GM23338 (cell line): ENCODE results near the gene RMC1. TPM values are rescaled to one million over a fixed set of nuclear protein-coding genes. Genes with fewer than 3 reads are reported as not detected.
A peak's percentile ranks its signal among the peaks of the same experiment; 100 is the strongest.

Experiments used
- ATAC-seq: fragments of 200-7000 bp; cut with Tn5 transposase; 3 replicates; pipeline ENCODE4 v1.9.1; 2020
- DNase-seq: peaks from one replicate; pipeline ENCODE4 v3.0.0-alpha.2; 2015; ENCODE audit warnings: low spot score
- H2AFZ ChIP-seq: fragments of 200-600 bp; sonication (generic); 2 replicates; pipeline ENCODE4 v1.8.0; 2016; ENCODE audit warnings: antibody characterized with exemption, mild to moderate bottlenecking, moderate library complexity
- H3F3A ChIP-seq: fragments of 200-600 bp; sonication (generic); replicated peaks from 2 replicates; pipeline ENCODE4 v1.8.0; 2017; ENCODE audit warnings: antibody characterized with exemption, mixed run types, low read depth
- H3K27ac ChIP-seq: fragments of 200-600 bp; sonication (generic); 2 replicates; pipeline ENCODE4 v1.6.1; 2016; ENCODE audit warnings: low read depth
- H3K27me3 ChIP-seq: fragments of 200-600 bp; sonication (generic); 2 replicates; pipeline ENCODE4 v1.8.0; 2016; ENCODE audit warnings: mild to moderate bottlenecking, mixed run types, moderate library complexity; ENCODE audit not compliant: insufficient read depth
- H3K36me3 ChIP-seq: fragments of 200-600 bp; sonication (generic); 2 replicates; pipeline ENCODE4 v1.8.0; 2016; ENCODE audit warnings: mild to moderate bottlenecking; ENCODE audit not compliant: insufficient read depth
- H3K4me1 ChIP-seq: fragments of 200-600 bp; sonication (generic); 2 replicates; pipeline ENCODE4 v1.8.0; 2016; ENCODE audit warnings: mild to moderate bottlenecking, moderate library complexity; ENCODE audit not compliant: insufficient read depth
- H3K4me2 ChIP-seq: fragments of 200-600 bp; sonication (generic); 2 replicates; pipeline ENCODE4 v1.7.1; 2017; ENCODE audit warnings: mixed run types
- H3K4me3 ChIP-seq: fragments of 200-600 bp; sonication (generic); 2 replicates; pipeline ENCODE4 v1.6.1; 2016; ENCODE audit warnings: mixed run types
- H3K79me2 ChIP-seq: fragments of 200-600 bp; sonication (generic); replicated peaks from 2 replicates; pipeline ENCODE4 v1.8.0; 2017; ENCODE audit warnings: mild to moderate bottlenecking; ENCODE audit not compliant: insufficient read depth
- H3K9me2 ChIP-seq: fragments of 200-600 bp; sonication (generic); 2 replicates; pipeline ENCODE4 v1.8.0; 2017; ENCODE audit not compliant: insufficient read depth
- H4K20me1 ChIP-seq: fragments of 200-600 bp; sonication (generic); replicated peaks from 2 replicates; pipeline ENCODE4 v1.8.0; 2017; ENCODE audit warnings: mild to moderate bottlenecking; ENCODE audit not compliant: insufficient read depth
- H3K27ac Mint-ChIP-seq: 2 replicates; pipeline ENCODE4 v1.8.0; 2020; ENCODE audit warnings: inconsistent platforms, mild to moderate bottlenecking, moderate library complexity, mixed read lengths
- H3K27me3 Mint-ChIP-seq: 3 replicates; pipeline ENCODE4 v1.8.0; 2022; ENCODE audit warnings: low read depth, mild to moderate bottlenecking, moderate library complexity, mixed read lengths, inconsistent platforms; ENCODE audit not compliant: insufficient read depth, poor library complexity
- H3K36me3 Mint-ChIP-seq: 3 replicates; pipeline ENCODE4 v1.8.0; 2021; ENCODE audit warnings: low read depth, mild to moderate bottlenecking, inconsistent platforms, moderate library complexity, mixed read lengths
- H3K4me1 Mint-ChIP-seq: 3 replicates; pipeline ENCODE4 v1.8.0; 2020; ENCODE audit warnings: mild to moderate bottlenecking, inconsistent platforms, mixed read lengths
- H3K4me3 Mint-ChIP-seq: 3 replicates; pipeline ENCODE4 v1.8.0; 2021; ENCODE audit warnings: moderate library complexity, mild to moderate bottlenecking, inconsistent platforms, mixed read lengths
- H3K9me3 Mint-ChIP-seq: 3 replicates; pipeline ENCODE4 v1.8.0; 2020; ENCODE audit warnings: moderate library complexity, mild to moderate bottlenecking, inconsistent platforms, mixed read lengths
- CREB1 ChIP-seq: fragments of 250-450 bp; sonication (Bioruptor Pico); IDR thresholded peaks from 2 replicates; pipeline ENCODE4 v1.5.0; 2020; ENCODE audit warnings: low read depth, mild to moderate bottlenecking, moderate library complexity
- ETS1 ChIP-seq: IDR thresholded peaks from 2 replicates; pipeline ENCODE4 v1.6.1; 2016; ENCODE audit warnings: antibody characterized with exemption
- EZH2 ChIP-seq: fragments of 200-600 bp; sonication (generic); IDR thresholded peaks from one replicate; pipeline ENCODE4 v1.8.0; 2017; ENCODE audit warnings: antibody characterized with exemption, mild to moderate bottlenecking, low read depth; ENCODE audit not compliant: unreplicated experiment
- EZH2phosphoT487 ChIP-seq: fragments of 200-600 bp; sonication (generic); IDR thresholded peaks from one replicate; pipeline ENCODE4 v1.8.1; 2018; ENCODE audit warnings: antibody characterized with exemption; ENCODE audit not compliant: unreplicated experiment
- JUNB ChIP-seq: IDR thresholded peaks from one replicate; pipeline ENCODE4 v1.6.1; 2016; ENCODE audit warnings: antibody characterized with exemption; ENCODE audit not compliant: unreplicated experiment
- NANOG ChIP-seq: IDR thresholded peaks from 2 replicates; pipeline ENCODE4 v1.6.1; 2016; ENCODE audit warnings: antibody characterized with exemption, borderline replicate concordance
- POLR2AphosphoS5 ChIP-seq: IDR thresholded peaks from 2 replicates; pipeline ENCODE4 v1.6.1; 2016; ENCODE audit warnings: antibody characterized with exemption, low read depth
- STAT1 ChIP-seq: IDR thresholded peaks from one replicate; pipeline ENCODE4 v1.6.1; 2016; ENCODE audit warnings: antibody characterized with exemption; ENCODE audit not compliant: unreplicated experiment
- ZNF114 ChIP-seq: fragments of 250-450 bp; sonication (Bioruptor Pico); IDR thresholded peaks from 2 replicates; pipeline ENCODE4 v1.5.0; 2020; ENCODE audit warnings: mild to moderate bottlenecking, moderate library complexity
- ZNF331 ChIP-seq: fragments of 250-450 bp; sonication (Bioruptor Pico); IDR thresholded peaks from 2 replicates; pipeline ENCODE4 v1.5.0; 2020; ENCODE audit warnings: low read depth, mild to moderate bottlenecking, moderate library complexity
- polyA plus RNA-seq: library from polyadenylated mRNA; unstranded; fragments of >200 nt; fragmentation: Nextera tagmentation; extraction: Ambion mirVana; gene quantifications from 2 replicates; pipeline ENCODE4 v1.2.1, GENCODE V29; 2016
- total RNA-seq: library from RNA; depleted of rRNA; stranded (reverse); fragments of >200 nt; shearing (Covaris generic); gene quantifications from 2 replicates; pipeline ENCODE4 v1.2.3, GENCODE V29; 2014
- TF ChIP-seq, protein P1 (sequence below): IDR thresholded peaks from one replicate; pipeline ENCODE4 v1.6.1; 2018; ENCODE audit warnings: antibody characterized with exemption; ENCODE audit not compliant: unreplicated experiment

RMC1 gene
- total and polyA plus RNA-seq, 2 experiments from 2014 or later, result 18.9 to 24.6 TPM

DNA sequence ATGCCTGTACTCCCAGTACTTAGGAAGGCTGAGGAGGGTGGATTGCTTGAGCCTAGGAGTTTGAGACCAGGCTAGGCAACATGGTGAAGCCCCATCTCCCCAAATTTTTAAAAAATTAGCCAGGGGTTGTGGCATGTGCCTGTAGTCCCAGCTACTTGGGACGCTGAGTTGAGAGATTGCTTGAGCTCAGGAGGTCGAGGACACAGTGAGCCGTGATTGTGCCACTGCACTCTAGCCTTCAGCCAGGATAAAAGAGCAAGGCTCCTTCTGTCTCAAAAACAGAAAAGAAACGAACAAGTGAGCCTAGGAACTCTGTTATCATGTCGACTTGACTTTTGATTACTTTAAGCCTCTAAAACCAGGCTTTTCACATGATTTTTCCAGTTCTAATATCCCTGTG, 69.3 kb downstream of the RMC1 start:
- no peak overlapping the region for H2AFZ ChIP-seq
- TF ChIP-seq POLR2AphosphoS5 (no peak), ZNF331 (CRISPR knock-in tag) (no peak)
- H3K79me2 ChIP-seq, result peaks cover 23% of the 10 kb centered on the region
- Mint-ChIP-seq H3K27ac (no peak overlapping the region), H3K27me3 (no peaks in the 10 kb centered on the region), H3K4me1 (peaks cover 15% of the 10 kb centered on the region), H3K9me3 (no peaks in the 10 kb centered on the region), H3K4me3 (no peak overlapping the region), H3K36me3 (peaks cover 41% of the 10 kb centered on the region)
- no peak overlapping the region for H3K4me2 ChIP-seq
- H3K36me3 ChIP-seq, result peaks cover 30% of the 10 kb centered on the region; the same call in 1 of the 2 replicates
- H3K4me3 ChIP-seq, result no peak overlapping the region
- no peak for DNase-seq
- 0 out of 2 replicates have a peak overlapping the region, but pooled peaks have one; percentile 1 for H3K27ac ChIP-seq
- H3K9me2 ChIP-seq, result no peaks in the 10 kb centered on the region
- no peaks in the 10 kb centered on the region for H3K27me3 ChIP-seq
- H3K4me1 ChIP-seq, result peaks cover 6% of the 10 kb centered on the region
- no peaks in the 10 kb centered on the region for H3F3A ChIP-seq
- ATAC-seq, result no peak
- H4K20me1 ChIP-seq, result peaks cover 8% of the 10 kb centered on the region; the same call in 1 of the 2 replicates

- Histone ChIP-seq H3K4me2 (no peak overlapping the region), H4K20me1 (peaks cover 8% of the 10 kb centered on the region; the same call in 1 of the 2 replicates), H3K27me3 (no peaks in the 10 kb centered on the region), H3K36me3 (peaks cover 27% of the 10 kb centered on the region; the same call in 1 of the 2 replicates), H3K4me3 (no peak overlapping the region), H3K79me2 (peaks cover 23% of the 10 kb centered on the region), H3K27ac (0 out of 2 replicates have a peak overlapping the region, but pooled peaks have one; percentile 1), H3K9me2 (no peaks in the 10 kb centered on the region), H3F3A (no peaks in the 10 kb centered on the region), H2AFZ (no peak overlapping the region), H3K4me1 (peaks cover 6% of the 10 kb centered on the region)
- Mint-ChIP-seq H3K36me3 (peaks cover 40% of the 10 kb centered on the region), H3K27me3 (no peaks in the 10 kb centered on the region), H3K9me3 (no peaks in the 10 kb centered on the region), H3K4me3 (no peak overlapping the region), H3K27ac (no peak overlapping the region), H3K4me1 (peaks cover 15% of the 10 kb centered on the region)
- ATAC-seq (no peak), DNase-seq (no peak)
- TF ChIP-seq EZH2 (no peak), EZH2phosphoT487 (no peak), ZNF114 (no peak)
These were observed 69.7 kb downstream of the RMC1 start for GRCh38 chr18:23573020-23573419.

DNA sequence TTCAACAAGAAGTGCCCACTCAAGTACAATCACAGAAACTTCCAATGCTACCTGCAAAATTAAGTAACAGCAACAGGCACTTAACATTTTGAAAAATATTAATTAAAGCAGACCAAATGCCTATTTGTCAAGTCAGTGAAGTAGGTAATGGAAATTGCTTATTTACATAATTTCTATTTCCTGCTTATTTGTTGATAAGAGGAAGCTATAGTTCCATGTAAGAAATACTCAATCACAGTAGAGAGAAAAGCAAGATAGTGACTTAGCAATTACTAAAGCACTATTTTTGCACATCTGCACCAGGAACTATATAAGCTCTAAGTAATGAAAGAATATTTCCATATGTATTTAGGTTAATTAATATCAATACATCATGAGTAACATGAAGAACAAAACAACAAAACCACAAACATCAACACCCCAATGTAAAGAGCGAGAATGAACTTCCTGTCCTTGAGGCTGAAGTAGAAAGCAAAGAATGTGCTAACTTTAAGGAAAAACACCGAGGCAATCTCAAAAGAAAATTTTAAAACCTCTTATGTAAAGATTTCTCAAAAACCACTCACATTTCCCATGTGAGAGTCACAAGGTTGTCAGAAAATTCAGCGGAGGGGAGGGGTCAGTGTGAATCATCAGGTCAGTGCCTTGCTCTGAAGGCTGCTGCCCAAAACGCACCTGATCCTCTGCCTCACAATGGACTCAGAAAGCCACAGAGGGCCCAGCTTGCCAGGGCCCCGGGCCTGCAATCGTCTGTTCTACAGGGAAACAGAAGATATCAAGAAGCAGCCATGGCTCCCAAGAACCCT, 70.5 kb downstream of the RMC1 start:
- no peaks in the 10 kb centered on the region for H3K27me3 ChIP-seq
- H3K4me2 ChIP-seq, result peak overlapping the region; percentile 39
- DNase-seq (peak; percentile 37), ATAC-seq (peak; percentile 68)
- H3K9me3 Mint-ChIP-seq, result no peaks in the 10 kb centered on the region
- H2AFZ ChIP-seq, result no peak overlapping the region
- H3K36me3 ChIP-seq, result peaks cover 22% of the 10 kb centered on the region; the same call in 1 of the 2 replicates
- no peaks in the 10 kb centered on the region for H3F3A ChIP-seq
- H4K20me1 ChIP-seq, result peaks cover 8% of the 10 kb centered on the region; the same call in 1 of the 2 replicates
- H3K9me2 ChIP-seq, result no peaks in the 10 kb centered on the region
- H3K4me3 ChIP-seq, result 0 out of 2 replicates have a peak overlapping the region, but pooled peaks have one; percentile 7
- H3K27ac ChIP-seq, result peak overlapping the region; percentile 11
- peaks cover 40% of the 10 kb centered on the region for H3K36me3 Mint-ChIP-seq
- H3K4me1 ChIP-seq, result peaks cover 6% of the 10 kb centered on the region
- peaks cover 17% of the 10 kb centered on the region for H3K4me1 Mint-ChIP-seq
- no peak overlapping the region for H3K4me3 Mint-ChIP-seq
- H3K27me3 Mint-ChIP-seq, result no peaks in the 10 kb centered on the region
- peaks cover 28% of the 10 kb centered on the region for H3K79me2 ChIP-seq
- peak overlapping the region; percentile 20; the same call in 1 of the 2 replicates for H3K27ac Mint-ChIP-seq
- TF ChIP-seq STAT1 (no peak), EZH2phosphoT487 (no peak), EZH2 (no peak), POLR2AphosphoS5 (no peak), JUNB (no peak), NANOG (no peak), ETS1 (no peak), CREB1 (CRISPR knock-in tag) (no peak)
- TF ChIP-seq, protein P1, sequence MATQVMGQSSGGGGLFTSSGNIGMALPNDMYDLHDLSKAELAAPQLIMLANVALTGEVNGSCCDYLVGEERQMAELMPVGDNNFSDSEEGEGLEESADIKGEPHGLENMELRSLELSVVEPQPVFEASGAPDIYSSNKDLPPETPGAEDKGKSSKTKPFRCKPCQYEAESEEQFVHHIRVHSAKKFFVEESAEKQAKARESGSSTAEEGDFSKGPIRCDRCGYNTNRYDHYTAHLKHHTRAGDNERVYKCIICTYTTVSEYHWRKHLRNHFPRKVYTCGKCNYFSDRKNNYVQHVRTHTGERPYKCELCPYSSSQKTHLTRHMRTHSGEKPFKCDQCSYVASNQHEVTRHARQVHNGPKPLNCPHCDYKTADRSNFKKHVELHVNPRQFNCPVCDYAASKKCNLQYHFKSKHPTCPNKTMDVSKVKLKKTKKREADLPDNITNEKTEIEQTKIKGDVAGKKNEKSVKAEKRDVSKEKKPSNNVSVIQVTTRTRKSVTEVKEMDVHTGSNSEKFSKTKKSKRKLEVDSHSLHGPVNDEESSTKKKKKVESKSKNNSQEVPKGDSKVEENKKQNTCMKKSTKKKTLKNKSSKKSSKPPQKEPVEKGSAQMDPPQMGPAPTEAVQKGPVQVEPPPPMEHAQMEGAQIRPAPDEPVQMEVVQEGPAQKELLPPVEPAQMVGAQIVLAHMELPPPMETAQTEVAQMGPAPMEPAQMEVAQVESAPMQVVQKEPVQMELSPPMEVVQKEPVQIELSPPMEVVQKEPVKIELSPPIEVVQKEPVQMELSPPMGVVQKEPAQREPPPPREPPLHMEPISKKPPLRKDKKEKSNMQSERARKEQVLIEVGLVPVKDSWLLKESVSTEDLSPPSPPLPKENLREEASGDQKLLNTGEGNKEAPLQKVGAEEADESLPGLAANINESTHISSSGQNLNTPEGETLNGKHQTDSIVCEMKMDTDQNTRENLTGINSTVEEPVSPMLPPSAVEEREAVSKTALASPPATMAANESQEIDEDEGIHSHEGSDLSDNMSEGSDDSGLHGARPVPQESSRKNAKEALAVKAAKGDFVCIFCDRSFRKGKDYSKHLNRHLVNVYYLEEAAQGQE, result no peak
